ENCODE measurements around the gene STMN3.
A peak's percentile ranks its signal among the peaks of the same experiment; 100 is the strongest.
"Not testable (repeated sequence)": the region's sequence is repeated elsewhere in the genome, so short reads cannot be mapped to it uniquely, and the experiment has no call there.

STMN3 gene

DNA sequence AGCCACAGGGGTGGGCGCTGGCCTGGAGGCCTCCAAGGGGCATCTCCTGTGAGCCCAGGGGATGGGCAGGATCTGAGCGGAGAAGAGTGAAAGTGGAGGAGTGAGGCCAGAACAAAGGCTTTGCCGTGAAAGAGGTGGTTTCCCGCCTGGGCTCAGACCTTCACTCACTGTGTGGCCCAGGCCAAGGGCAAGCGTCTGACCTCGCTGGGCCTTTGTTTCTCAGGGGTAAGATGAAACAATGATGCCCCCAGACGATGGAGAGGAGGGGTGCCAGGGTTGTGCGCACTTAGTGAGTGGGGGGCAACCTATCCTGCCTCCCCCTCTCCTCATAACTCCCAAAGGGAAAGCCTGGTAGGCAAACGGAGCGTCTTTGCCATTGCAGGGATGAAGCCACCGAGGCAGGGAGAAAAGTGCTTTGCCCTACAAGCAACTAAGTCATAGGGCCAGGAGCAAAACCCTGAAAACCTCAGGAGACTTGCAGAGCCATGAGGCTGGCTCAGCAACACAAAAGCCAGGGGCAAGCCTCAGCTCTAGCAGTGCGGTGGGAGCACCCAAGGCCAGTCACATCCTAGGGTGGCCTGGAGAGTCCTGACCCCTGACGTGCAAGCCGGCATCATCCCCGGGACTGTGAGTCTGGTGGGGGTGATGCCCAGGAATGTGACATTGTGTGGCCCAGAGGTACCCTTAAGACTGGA lies 897 bp upstream of the STMN3 start:
- DNase-seq, result no peak

DNA sequence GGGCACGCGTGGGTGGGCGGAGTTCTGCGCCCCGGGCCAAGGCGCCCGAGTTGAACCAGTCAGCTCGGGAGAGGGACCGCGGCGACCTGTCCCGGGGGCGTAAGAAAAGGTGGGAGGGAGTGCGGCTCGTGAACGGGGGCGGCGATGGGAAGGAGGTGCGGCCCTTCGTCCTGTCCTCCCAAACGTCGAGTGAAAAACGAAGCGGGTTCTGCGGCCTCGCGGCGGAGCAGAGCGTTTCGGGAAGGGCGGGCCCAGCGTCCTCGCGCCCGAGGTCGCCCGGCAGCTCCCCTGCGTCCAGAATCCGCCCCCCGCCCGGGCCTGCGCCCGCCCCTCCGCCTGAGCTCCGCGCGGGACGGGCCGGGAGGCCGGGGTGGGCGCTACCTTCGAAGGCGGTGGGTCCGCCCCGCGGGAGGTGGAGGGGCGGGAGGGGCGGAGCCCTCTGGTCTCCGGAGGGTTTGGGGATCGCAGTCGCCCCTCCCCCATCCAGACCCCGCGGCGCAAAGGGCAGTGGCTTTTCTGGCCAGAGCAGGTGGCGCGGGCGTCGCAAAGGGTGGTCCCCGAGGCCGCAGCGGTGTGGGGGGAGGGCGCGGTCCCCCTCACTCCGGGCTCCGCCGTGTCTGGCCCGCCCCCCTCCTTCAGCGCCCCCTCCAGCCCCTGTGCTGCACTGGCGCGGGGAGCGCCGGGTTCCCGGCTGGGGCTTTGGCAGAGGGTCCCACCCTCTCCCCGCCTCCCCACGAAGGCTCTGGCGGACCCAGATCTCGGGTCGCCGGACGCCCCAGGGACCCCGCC lies 838 bp downstream of the STMN3 start:
- no peak for DNase-seq

DNA sequence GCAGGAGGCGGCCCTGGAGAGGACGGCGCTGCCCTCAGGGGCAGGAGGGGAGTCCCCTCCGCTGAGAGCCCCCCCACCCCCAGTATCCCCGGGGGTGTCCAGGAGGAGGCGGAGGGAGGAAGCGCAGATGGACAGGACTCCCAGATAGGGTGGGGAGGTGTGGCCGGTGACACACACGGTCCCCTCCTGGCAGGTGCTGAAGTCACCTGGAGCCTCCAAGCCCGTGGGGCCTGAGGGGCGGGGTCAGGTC lies 1.4 kb downstream of the STMN3 start:
- no peak for DNase-seq

DNA sequence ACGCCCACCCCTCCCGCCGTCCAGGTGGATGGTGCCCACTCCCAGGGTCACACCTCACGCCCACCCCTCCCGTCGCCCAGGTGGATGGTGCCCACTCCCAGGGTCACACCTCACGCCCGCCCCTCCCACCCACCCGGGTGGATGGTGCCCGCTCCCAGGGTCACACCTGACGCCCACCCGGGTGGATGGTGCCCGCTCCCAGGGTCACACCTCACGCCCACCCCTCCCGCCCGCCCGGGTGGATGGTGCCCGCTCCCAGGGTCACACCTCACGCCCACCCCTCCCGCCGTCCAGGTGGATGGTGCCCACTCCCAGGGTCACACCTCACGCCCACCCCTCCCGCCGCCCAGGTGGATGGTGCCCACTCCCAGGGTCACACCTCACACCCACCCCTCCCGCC lies 2.7 kb downstream of the STMN3 start:
- DNase-seq, result not testable (repeated sequence)

- no peak for DNase-seq
These were observed 4.2 kb downstream of the STMN3 start for GRCh38 chr20:63648895-63649589.

DNA sequence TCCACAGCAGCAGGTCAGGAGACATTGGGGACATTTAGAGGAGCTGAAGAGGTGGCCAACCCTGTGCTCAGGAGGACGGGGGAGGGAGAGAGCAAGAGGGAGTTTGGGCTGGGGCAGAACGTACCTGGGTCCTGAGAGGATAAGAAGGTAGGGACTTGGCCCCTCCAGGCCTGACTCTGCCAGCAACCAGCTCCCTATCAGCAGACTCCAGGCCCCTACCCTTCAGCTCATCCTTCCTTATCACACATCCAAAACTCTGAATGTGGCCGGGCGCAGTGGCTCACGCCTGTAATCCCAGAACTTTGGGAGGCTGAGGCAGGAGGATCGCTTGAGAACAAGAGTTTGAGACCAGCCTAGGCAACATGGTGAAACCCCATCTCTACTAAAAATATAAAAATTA lies 5.0 kb downstream of the STMN3 start:
- DNase-seq, result no peak

- no peak for DNase-seq
These were observed 8.0 kb downstream of the STMN3 start for GRCh38 chr20:63645218-63645617.

- no peak for DNase-seq
These were observed 9.3 kb downstream of the STMN3 start for GRCh38 chr20:63643946-63644345.

DNA sequence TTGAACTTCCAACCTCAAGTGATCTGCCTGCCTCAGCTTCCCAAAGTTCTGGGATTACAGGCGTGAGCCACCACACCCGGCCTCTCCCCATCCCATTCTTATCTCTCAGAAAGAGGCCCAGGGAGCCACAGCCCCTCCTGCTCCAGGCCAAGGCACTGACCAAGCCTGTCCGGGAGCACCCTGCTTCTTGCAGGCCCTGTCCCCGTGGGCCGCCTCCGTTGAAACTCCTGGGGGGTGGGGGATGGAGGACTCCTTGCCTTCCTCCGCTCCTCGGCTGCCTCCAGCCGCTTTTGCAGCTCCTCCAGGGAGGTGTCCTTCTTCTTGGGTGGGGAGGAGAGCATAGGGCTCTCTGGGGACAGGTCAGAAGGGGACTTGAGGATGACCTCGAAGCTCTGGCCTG lies 9.7 kb downstream of the STMN3 start:
- no peak for DNase-seq

DNA sequence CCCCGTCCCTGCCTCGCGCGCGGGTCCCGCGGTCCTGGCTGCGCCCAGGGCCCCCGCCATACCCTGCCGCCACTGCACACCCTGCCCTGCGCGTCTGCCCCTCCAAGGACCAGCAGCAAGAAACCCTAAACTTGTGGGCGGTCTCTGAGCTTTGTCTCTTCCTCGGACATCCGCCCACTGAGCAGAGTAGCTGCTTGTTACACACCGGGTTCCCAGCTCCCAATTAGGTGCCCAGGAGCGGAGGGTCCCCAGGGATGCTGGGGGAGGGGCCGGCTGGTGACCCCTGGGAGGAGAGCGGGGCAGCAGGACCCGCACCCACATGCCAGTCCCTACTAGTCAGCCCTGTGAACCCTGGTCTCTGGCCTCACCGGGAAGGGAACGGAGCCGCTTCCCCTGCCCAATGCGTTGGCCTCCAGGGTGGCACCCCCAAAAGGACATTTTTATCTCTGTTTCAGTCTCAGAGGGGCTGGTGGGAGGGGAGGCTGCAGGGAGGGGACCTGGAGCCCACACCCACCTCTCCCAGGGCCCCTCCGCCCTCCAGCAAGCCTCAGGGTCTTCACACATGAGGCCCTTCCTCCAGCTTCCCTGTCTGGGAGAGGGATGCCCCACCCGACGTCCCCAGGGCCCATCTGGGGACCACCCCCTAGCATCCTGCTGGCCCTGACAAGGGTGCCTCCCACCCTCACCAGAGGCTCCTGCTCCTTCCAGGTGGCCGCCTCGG lies 10.5 kb downstream of the STMN3 start:
- no peak for DNase-seq

GRCh38 chr20:63641792-63642523 lies 11.3 kb downstream of the STMN3 start:
- DNase-seq, result peak; percentile 26

GRCh38 chr20:63641146-63641791 lies 12.0 kb downstream of the STMN3 start:
- DNase-seq, result no peak

GRCh38 chr20:63640686-63641085 lies 12.5 kb downstream of the STMN3 start:
- not testable (repeated sequence) for DNase-seq

DNA sequence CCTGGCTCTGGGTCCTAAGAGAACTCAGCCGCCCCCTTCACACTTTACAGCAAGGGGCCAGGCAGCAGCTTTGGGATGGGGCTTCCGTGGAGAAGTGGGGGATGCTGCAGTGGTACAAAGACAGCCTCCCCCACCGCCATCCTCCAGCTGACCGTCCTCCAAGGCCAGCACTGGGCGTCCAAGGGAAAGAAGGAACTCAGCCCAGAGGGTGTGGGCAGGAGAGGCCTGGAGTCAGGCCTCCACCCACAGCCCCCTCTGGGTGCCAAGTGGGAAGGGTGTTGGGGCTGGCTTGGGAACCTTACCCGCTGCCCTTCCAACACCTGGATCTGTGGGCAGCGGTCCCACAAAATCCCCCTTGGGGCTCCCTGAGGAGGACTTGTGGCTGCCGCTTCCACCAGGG lies 13.1 kb downstream of the STMN3 start:
- DNase-seq, result no peak

GRCh38 chr20:63639093-63639975 lies 13.9 kb downstream of the STMN3 start:
- no peak for DNase-seq

DNA sequence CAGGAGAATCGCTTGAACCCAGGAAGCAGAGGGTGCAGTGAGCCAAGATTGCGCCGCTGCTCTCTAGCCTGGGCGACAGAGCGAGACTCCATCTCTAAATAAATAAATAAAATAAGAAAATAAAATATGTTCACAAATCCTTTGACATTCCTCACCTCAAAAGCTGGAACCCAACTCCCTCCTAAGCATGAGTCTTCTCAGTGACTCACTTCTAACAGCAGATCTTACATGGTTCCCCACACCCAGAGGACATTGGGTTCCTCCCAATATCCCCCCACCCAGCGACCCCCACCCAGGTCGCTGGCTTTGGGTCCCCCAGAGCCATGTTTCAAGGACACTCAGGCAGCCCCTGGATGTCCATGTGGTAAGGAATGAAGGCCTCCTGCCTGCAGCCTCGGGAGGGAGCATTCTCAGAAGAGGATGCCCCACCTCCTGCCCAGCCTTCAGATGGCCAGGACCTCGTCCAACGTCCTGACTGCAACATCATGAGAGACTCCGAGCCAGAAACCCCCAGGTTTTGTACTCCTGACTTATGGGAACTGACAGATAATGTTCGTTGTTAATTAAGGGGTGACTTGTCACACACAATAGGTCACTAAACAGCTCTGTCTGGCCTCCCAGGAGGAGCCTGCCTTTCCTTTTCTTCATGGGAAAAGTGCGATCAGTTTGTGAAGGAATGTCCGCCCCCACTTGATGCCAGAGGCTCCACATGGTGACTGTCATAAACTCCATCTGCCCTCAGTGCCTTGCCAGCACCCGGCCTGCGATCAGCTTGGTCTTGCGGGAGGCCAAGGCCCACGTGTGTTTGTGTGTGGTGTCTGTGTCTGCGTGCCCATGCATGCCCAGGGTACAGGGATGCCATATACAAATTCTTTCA lies 16.2 kb downstream of the STMN3 start:
- no peak for DNase-seq

DNA sequence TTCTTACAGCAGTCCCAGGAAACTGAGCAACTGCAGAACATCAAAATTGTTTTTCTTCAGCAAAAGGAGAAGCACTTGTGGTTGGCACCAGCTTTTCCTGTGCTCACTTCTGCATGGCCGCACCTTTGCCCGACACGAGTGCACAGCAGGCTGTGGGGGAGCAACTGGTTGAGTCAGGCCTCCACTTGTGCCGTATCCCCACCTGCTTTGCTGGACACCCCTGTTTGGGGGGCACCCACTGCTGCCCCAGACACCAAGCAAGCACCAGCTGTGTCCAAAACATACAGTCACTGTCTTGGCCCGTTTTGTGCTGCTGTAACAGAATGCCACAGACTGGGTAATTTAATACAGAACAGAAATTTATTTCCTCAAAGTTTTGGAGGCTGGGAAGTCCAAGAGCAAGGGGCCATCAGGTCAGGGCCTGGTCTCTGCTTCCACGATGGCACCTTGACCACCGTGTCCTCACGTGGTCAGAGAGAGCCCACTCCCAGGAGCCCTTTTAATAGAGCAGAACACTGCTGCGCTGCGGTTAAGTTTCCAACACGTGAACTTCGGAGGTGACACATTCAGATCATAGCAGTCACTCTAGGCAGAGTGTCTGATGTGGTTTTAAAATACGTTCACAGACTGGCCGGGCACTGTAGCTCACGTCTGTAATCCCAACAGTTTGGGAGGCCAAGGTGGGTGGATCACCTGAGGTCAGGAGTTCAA lies 17.6 kb downstream of the STMN3 start:
- no peak for DNase-seq

- no peak for DNase-seq
These were observed 19.5 kb downstream of the STMN3 start for GRCh38 chr20:63633732-63634131.

DNA sequence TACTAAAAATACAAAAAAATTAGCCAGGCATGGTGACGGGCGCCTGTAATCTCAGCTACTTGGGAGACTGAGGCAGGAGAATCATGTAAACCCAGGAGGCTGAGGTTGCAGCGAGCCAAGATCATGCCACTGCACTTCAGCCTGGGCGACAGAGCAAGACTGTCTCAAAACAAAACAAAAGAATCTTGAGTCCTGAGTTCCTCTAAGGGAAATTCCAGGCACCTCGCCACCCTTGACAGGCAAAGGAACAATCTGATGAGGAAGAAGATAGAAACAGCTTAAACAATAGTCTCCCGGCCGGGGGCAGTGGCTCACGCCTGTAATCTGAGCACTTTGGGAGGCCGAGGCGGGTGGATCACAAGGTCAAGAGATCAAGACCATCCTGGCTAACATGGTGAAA lies 21.8 kb downstream of the STMN3 start:
- not testable (repeated sequence) for DNase-seq

- DNase-seq, result not testable (repeated sequence)
These were observed 22.3 kb downstream of the STMN3 start for GRCh38 chr20:63630956-63631355.
